K562 (cell line): ENCODE measurements around the gene TMEM245. TPM values are rescaled to one million over a fixed set of nuclear protein-coding genes. Genes with fewer than 3 reads are reported as not detected.

Experiments used
- ATAC-seq: fragments of 200-7000 bp; cut with Tn5 transposase; 3 replicates; pipeline ENCODE4 v1.9.1; 2020; ENCODE audit warnings: moderate library complexity
- BruUV-seq: library from RNA; stranded (reverse); fragments of 400-500 nt; replicated peaks from 2 replicates; lab custom pipeline; 2021; lab: Mats Ljungman, UMichigan
- CTCF ChIA-PET: fragments of 300-600 bp; formaldehyde crosslinking; extraction: SDS; loops from one replicate; lab custom pipeline; 2021; ENCODE audit warnings: low intra/inter-chr PET ratio; lab: Yijun Ruan, JAX
- POLR2A ChIA-PET: fragments of 300-600, 350-650 bp; sonication (Branson Sonifier 250); formaldehyde crosslinking; extraction: SDS; loops from one replicate; lab custom pipeline; 2021; ENCODE audit warnings: antibody characterized with exemption, inconsistent platforms; lab: Yijun Ruan, JAX
- DNase-seq, 4 experiments: peaks; one replicate each; pipeline versions ENCODE4 v3.0.0 to v3.0.0-alpha.2; 2011 to 2018; ENCODE audit warnings: low spot score in 3 of 4, mixed read lengths in 3 of 4; ENCODE audit errors: extremely low read depth in 1 of 4
- FAIRE-seq: peaks from 2 replicates; lab custom pipeline; 2011; peaks lifted over from hg19 to GRCh38; lab: Jason Lieb, UNC
- H2AFZ ChIP-seq: 2 replicates; pipeline ENCODE4 v1.6.0; 2011; ENCODE audit warnings: low read depth, low read length, control low read depth, inconsistent platforms
- H3K27ac ChIP-seq: fragments of 200-600 bp; 3 replicates; pipeline ENCODE4 v1.8.0; 2011; ENCODE audit warnings: low read depth, mild to moderate bottlenecking, control low read depth, inconsistent platforms, low read length, moderate library complexity, mixed read lengths; ENCODE audit errors: extremely low read depth
- H3K27me3 ChIP-seq, 2 experiments: fragments of 300-600 bp in 1 of 2; 2 replicates in 1 of 2; 3 replicates in 1 of 2; pipeline versions ENCODE4 v1.6.0 to v1.8.0; 2011; ENCODE audit warnings: inconsistent platforms in 2 of 2, low read length in 2 of 2, mild to moderate bottlenecking in 1 of 2, mixed read lengths in 1 of 2, moderate library complexity in 1 of 2; ENCODE audit not compliant: control insufficient read depth in 2 of 2, insufficient read depth in 2 of 2
- H3K36me3 ChIP-seq: fragments of 300-600 bp; 3 replicates; pipeline ENCODE4 v1.8.0; 2011; ENCODE audit warnings: mild to moderate bottlenecking, low read length, inconsistent platforms; ENCODE audit not compliant: control insufficient read depth, insufficient read depth
- H3K4me1 ChIP-seq, 2 experiments: fragments of 200-600 bp in 1 of 2; replicated peaks in 1 of 2; 2 replicates in 1 of 2; 3 replicates in 1 of 2; pipeline versions ENCODE4 v1.5.1 to v1.8.0; 2011; ENCODE audit warnings: inconsistent platforms in 2 of 2, low read length in 2 of 2, mild to moderate bottlenecking in 1 of 2, mixed read lengths in 1 of 2, moderate library complexity in 1 of 2; ENCODE audit not compliant: control insufficient read depth in 2 of 2, insufficient read depth in 2 of 2
- H3K4me2 ChIP-seq: 2 replicates; pipeline ENCODE4 v1.6.1; 2011; ENCODE audit warnings: low read length, control low read depth, inconsistent platforms, mixed read lengths; ENCODE audit not compliant: insufficient read depth
- H3K4me3 ChIP-seq: fragments of 200-600 bp; sonication (generic), shearing (Covaris generic); 2 replicates; pipeline ENCODE4 v1.5.1; 2016; ENCODE audit warnings: control low read depth, inconsistent platforms
- H3K79me2 ChIP-seq: fragments of 200-600 bp; 3 replicates; pipeline ENCODE4 v1.8.0; 2011; ENCODE audit warnings: low read length, inconsistent platforms; ENCODE audit not compliant: control insufficient read depth, insufficient read depth
- H3K9ac ChIP-seq, 2 experiments: 2 replicates each; pipeline versions ENCODE4 v1.6.0 to v1.6.1; 2011; ENCODE audit warnings: low read depth in 2 of 2, low read length in 2 of 2, control low read depth in 1 of 2, inconsistent platforms in 1 of 2, mild to moderate bottlenecking in 1 of 2, mixed read lengths in 1 of 2; ENCODE audit not compliant: insufficient read depth in 1 of 2
- H3K9me1 ChIP-seq: one replicate; pipeline ENCODE4 v1.6.0; 2011; ENCODE audit warnings: inconsistent platforms, mild to moderate bottlenecking, low read length, moderate library complexity; ENCODE audit not compliant: control insufficient read depth, insufficient read depth
- H3K9me3 ChIP-seq: replicated peaks from 2 replicates; pipeline ENCODE4 v1.5.1; 2011; ENCODE audit warnings: low read depth, low read length, inconsistent platforms; ENCODE audit not compliant: control insufficient read depth, insufficient read depth
- H4K20me1 ChIP-seq: replicated peaks from 2 replicates; pipeline ENCODE4 v1.6.1; 2011; ENCODE audit warnings: low read length, inconsistent platforms, mixed read lengths; ENCODE audit not compliant: control insufficient read depth, insufficient read depth
- ARID3B ChIP-seq: fragments of 250-450 bp; sonication (Bioruptor Pico); IDR thresholded peaks from 2 replicates; pipeline ENCODE4 v1.4.0; 2020; ENCODE audit warnings: borderline replicate concordance
- ATF3 ChIP-seq, 2 experiments: fragments of 450-650 bp in 1 of 2; sonication (generic) in 1 of 2; formaldehyde crosslinking in 1 of 2; IDR thresholded peaks in 1 of 2; conservative IDR thresholded peaks in 1 of 2; 2 replicates each; pipeline versions ENCODE4 v1.6.1 to v1.8.1; 2016 to 2023; ENCODE audit warnings: mild to moderate bottlenecking in 2 of 2, moderate library complexity in 2 of 2, inconsistent platforms in 1 of 2, missing genetic modification reagents in 1 of 2
- DMBX1 ChIP-seq: fragments of 250-450 bp; sonication (Bioruptor Pico); IDR thresholded peaks from 2 replicates; pipeline ENCODE4 v1.8.0; 2022; ENCODE audit warnings: inconsistent platforms, mild to moderate bottlenecking, moderate library complexity, borderline replicate concordance
- EWSR1 ChIP-seq: fragments of 450-650 bp; IDR thresholded peaks from 2 replicates; pipeline ENCODE4 v1.6.1; 2018; ENCODE audit warnings: borderline replicate concordance, mild to moderate bottlenecking, low read depth, moderate library complexity; ENCODE audit not compliant: partially characterized antibody
- FOSL1 ChIP-seq: fragments of 200-800 bp; sonication (Bioruptor generic); conservative IDR thresholded peaks from 2 replicates; pipeline ENCODE4 v1.6.1; 2016; ENCODE audit warnings: missing genetic modification characterization, missing compliant biosample characterization
- NCOA1 ChIP-seq: fragments of 450-650 bp; IDR thresholded peaks from 2 replicates; pipeline ENCODE4 v1.6.1; 2016; ENCODE audit warnings: low read depth
- NFIX ChIP-seq: fragments of 250-450 bp; sonication (Bioruptor Pico); IDR thresholded peaks from 2 replicates; pipeline ENCODE4 v1.4.0; 2020; ENCODE audit warnings: low read depth, mild to moderate bottlenecking, moderate library complexity
- THRAP3 ChIP-seq: fragments of 450-650 bp; IDR thresholded peaks from 2 replicates; pipeline ENCODE4 v1.6.1; 2016; ENCODE audit warnings: mild to moderate bottlenecking, inconsistent platforms, borderline replicate concordance
- ZNF133 ChIP-seq: fragments of 250-450 bp; sonication (Bioruptor Pico); IDR thresholded peaks from 2 replicates; pipeline ENCODE4 v1.4.0; 2020; ENCODE audit warnings: mild to moderate bottlenecking
- WGBS: fragments of 100-300 bp; shearing (Covaris generic); methylation state at CpG from one replicate; pipeline ENCODE4 v1.1.6; 2016; ENCODE audit warnings: low coverage, mixed read lengths; ENCODE audit not compliant: insufficient coverage; ENCODE audit errors: missing lambda C conversion rate; 5-methylcytosine and 5-hydroxymethylcytosine counted together
- in situ Hi-C: fragments of 300-500 bp; cut with MboI; formaldehyde crosslinking; loops from 4 replicates; pipeline ENCODE4 v1.15.0; 2018; ENCODE audit warnings: inconsistent platforms, mixed read lengths
- intact Hi-C: fragments of 100-400 bp; cut with micrococcal nuclease; formaldehyde crosslinking; loops from 2 replicates; pipeline ENCODE4 v1.14.2; 2022
- polyA plus RNA-seq, 8 experiments: library from polyadenylated mRNA; depleted of rRNA in 4 of 8; stranded (reverse) in 5 of 8; unstranded in 3 of 8; fragments of >200 nt; fragmentation: Nextera tagmentation in 2 of 8; fragmentation: Illumina TruSeq in 1 of 8; extraction: Ambion mirVana in 2 of 8; extraction: Trizol in 1 of 8; gene quantifications; 2 replicates each; pipeline versions ENCODE4 v1.2.1 to v1.2.3, GENCODE V29; 2011 to 2014; ENCODE audit warnings: inconsistent platforms in 1 of 8, missing spikeins in 1 of 8
- total RNA-seq, 7 experiments: library from RNA; depleted of rRNA in 6 of 7; stranded (reverse); fragments of >200 nt in 6 of 7; fragmentation: Illumina TruSeq in 2 of 7; extraction: Trizol in 2 of 7; gene quantifications; 2 replicates each; pipeline versions ENCODE4 v1.2.1 to v1.2.3, GENCODE V29; 2011 to 2021; ENCODE audit warnings: low replicate concordance in 1 of 7

Gene TMEM245
- total and polyA plus RNA-seq, 9 of the 15 experiments (the other 6 are each of a cell fraction or from before 2014, with no cell fraction given): 8.5 to 43.2 (median 24.3) TPM

- no peak; the same call in 2 of the 3 replicates for ATAC-seq
- no peak overlapping the region for H3K4me2 ChIP-seq
- H3K4me3 ChIP-seq: no peak overlapping the region
- DNase-seq: no peak
- no TSS peak for BruUV-seq
- no peaks in the 10 kb centered on the region for H3K4me1 ChIP-seq
- ChIA-PET CTCF (no interaction called here), POLR2A (interaction anchor here (1.8 kb wide), 1 partner anchor 12 kb away, joined by 5 read pairs; no protein-coding TSS in a partner anchor)
- H3K27me3 ChIP-seq: no peaks in the 10 kb centered on the region
- no peak overlapping the region for H2AFZ ChIP-seq
- H3K79me2 ChIP-seq: peaks cover 14% of the 10 kb centered on the region; the same call in 2 of the 3 replicates
- no peak overlapping the region for H3K27ac ChIP-seq
- FAIRE-seq: no peak
- in situ Hi-C loops (no loop called here), intact Hi-C loops (no loop called here)
- H3K9me1 ChIP-seq: no peaks in the 10 kb centered on the region
- no peak overlapping the region for H3K9ac ChIP-seq
- 91% methylated on average over 3 of the region's 3 CpGs for WGBS
- H3K9me3 ChIP-seq: no peaks in the 10 kb centered on the region
- H4K20me1 ChIP-seq: no peaks in the 10 kb centered on the region
- TF ChIP-seq ZNF133 (no peak), DMBX1 (CRISPR knock-in tag) (no peak), THRAP3 (no peak), FOSL1 (tag) (peak; percentile 33; the same call in 1 of the 2 replicates), ARID3B (CRISPR knock-in tag) (no peak), EWSR1 (no peak), NFIX (CRISPR knock-in tag) (no peak), NCOA1 (no peak), ATF3 (IDR thresholded peaks at IDR 0.05) (peak; percentile 21; the same call in 1 of the 2 replicates), ATF3 (CRISPR knock-in tag; conservative IDR thresholded peaks at IDR 0.05) (no peak)
- peaks cover 85% of the 10 kb centered on the region for H3K36me3 ChIP-seq
Observed at GRCh38 chr9:109086221-109086620, 33.5 kb downstream of the TMEM245 start.
